Right lobe of liver (tissue), 6 donors: Measurements from ENCODE around the gene CSF1R. TPM values are rescaled to one million over a fixed set of nuclear protein-coding genes. Genes with fewer than 3 reads are reported as not detected.

Experiments
- ATAC-seq, 4 donors: fragments of 200-7000 bp; cut with Tn5 transposase; one replicate each; pipeline ENCODE4 v1.9.1; 2020; ENCODE audit warnings: mild to moderate bottlenecking in 4 of 4, moderate library complexity in 4 of 4
- DNase-seq, 3 donors: peaks; one replicate each; pipeline ENCODE4 v3.0.0-alpha.2; 2020
- H3K27ac ChIP-seq, 3 donors: fragments of 200-600 bp; one replicate each; pipeline ENCODE4 v1.8.0; 2022
- H3K27me3 ChIP-seq, 2 donors: fragments of 200-600 bp; one replicate each; pipeline ENCODE4 v1.8.0; 2022
- H3K36me3 ChIP-seq, 4 donors: fragments of 200-600 bp; sonication (generic) in 1 of 4; one replicate each; pipeline versions ENCODE4 v1.5.1 to v1.8.0; 2017 to 2022; ENCODE audit warnings: control low read depth in 1 of 4
- H3K4me1 ChIP-seq, 4 donors: fragments of 200-600 bp; sonication (generic) in 1 of 4; one replicate each; pipeline versions ENCODE4 v1.5.1 to v1.8.0; 2017 to 2022; ENCODE audit warnings: control low read depth in 1 of 4
- H3K4me3 ChIP-seq, 3 donors: fragments of 200-600 bp; one replicate each; pipeline ENCODE4 v1.8.0; 2022
- H3K9me3 ChIP-seq, 4 donors: fragments of 200-600 bp; sonication (generic) in 1 of 4; one replicate each; pipeline versions ENCODE4 v1.5.1 to v1.8.0; 2017 to 2022; ENCODE audit warnings: control low read depth in 1 of 4
- CTCF ChIP-seq, 4 donors: fragments of 200-600 bp in 3 of 4; fragments of 450-650 bp in 1 of 4; IDR thresholded peaks; one replicate each; pipeline versions ENCODE4 v1.5.1 to v1.8.0; 2016 to 2022; ENCODE audit warnings: antibody characterized with exemption in 4 of 4, mild to moderate bottlenecking in 2 of 4
- POLR2A ChIP-seq: fragments of 450-650 bp; IDR thresholded peaks from one replicate; pipeline ENCODE4 v1.6.1; 2017; ENCODE audit warnings: antibody characterized with exemption, mild to moderate bottlenecking
- WGBS: methylation state at CpG from one replicate; pipeline ENCODE4 v1.1.6; 2018; ENCODE audit warnings: low coverage, low lambda C conversion rate; ENCODE audit not compliant: insufficient coverage; ENCODE audit errors: missing lambda C conversion rate; 5-methylcytosine and 5-hydroxymethylcytosine counted together
- intact Hi-C, 2 donors: fragments of 100-400 bp; cut with DNase I; formaldehyde crosslinking; loops; one replicate each; pipeline versions ENCODE4 v1.11.2 to v1.14.1; 2022
- total RNA-seq, 6 experiments: library from RNA; depleted of rRNA in 2 of 6; stranded (reverse); fragments of >200 nt in 2 of 6; fragmentation: NEBNext Ultra II Directional in 3 of 6; extraction: Animal tissue kit (Norgen Biotek cat#: 25700) in 3 of 6; gene quantifications; one replicate each; pipeline versions ENCODE4 v1.1.0 to v1.2.4, GENCODE V29; 2016 to 2023
- donor health status: DM: no; HTN: yes; CAD: no.
- donor health status: DM: no; HTN: no; CAD: no.
- donor health status: DM: no; HTN: no; CAD: no.
- donor health status: DM: no; HTN: yes; CAD: no.
- donor health status: DM: no; HTN: yes; CAD: no.

CSF1R gene
- total RNA-seq, 6 experiments from 2014 or later: 13.0 to 45.1 (median 16.3) TPM

- H3K27me3 ChIP-seq: no peaks in the 10 kb centered on the region
- 95% methylated on average over 6 of the region's 6 CpGs for WGBS
- ATAC-seq (peak in 1 of 4 donors; percentile 37), DNase-seq (no peak)
- no peak for TF ChIP-seq POLR2A
- no peak for TF ChIP-seq CTCF (IDR thresholded peaks at IDR 0.05)
- intact Hi-C loops: no loop called here
- no peaks in the 10 kb centered on the region for H3K9me3 ChIP-seq
- H3K4me3 ChIP-seq: no peak overlapping the region
- peaks cover 6 to 86% (median 44%) of the 10 kb centered on the region in 4 donors for H3K36me3 ChIP-seq
- H3K4me1 ChIP-seq: no peaks in the 10 kb centered on the region
- no peak overlapping the region for H3K27ac ChIP-seq
Measured at GRCh38 chr5:150046031-150046430, 40.3 kb downstream of the CSF1R start.

- Histone ChIP-seq H3K4me1 (no peaks in the 10 kb centered on the region), H3K27me3 (no peaks in the 10 kb centered on the region), H3K36me3 (peaks cover 6 to 86% (median 45%) of the 10 kb centered on the region in 4 donors), H3K4me3 (no peak overlapping the region), H3K27ac (no peak overlapping the region), H3K9me3 (no peaks in the 10 kb centered on the region)
- no peak for DNase-seq
- WGBS: 100% methylated on average over 2 of the region's 6 CpGs
- TF ChIP-seq POLR2A: no peak
- no peak for TF ChIP-seq CTCF (IDR thresholded peaks at IDR 0.05)
- ATAC-seq: no peak
- intact Hi-C loops: no loop called here
Measured at GRCh38 chr5:150045549-150045948, 40.8 kb downstream of the CSF1R start.

GRCh38 chr5:150044712-150045111, 41.6 kb downstream of the CSF1R start:
- 88% methylated on average over 7 of the region's 7 CpGs for WGBS
- no peaks in the 10 kb centered on the region for H3K27me3 ChIP-seq

GRCh38 chr5:150044329-150044681, 42.0 kb downstream of the CSF1R start:
- intact Hi-C loops: no loop called here
- Histone ChIP-seq H3K27ac (no peak overlapping the region), H3K4me3 (no peak overlapping the region), H3K36me3 (peaks cover 6 to 86% (median 42%) of the 10 kb centered on the region in 4 donors), H3K27me3 (no peaks in the 10 kb centered on the region), H3K4me1 (no peaks in the 10 kb centered on the region), H3K9me3 (no peaks in the 10 kb centered on the region)
- DNase-seq: no peak
- TF ChIP-seq POLR2A (no peak), CTCF (IDR thresholded peaks at IDR 0.05) (no peak)
- no peak for ATAC-seq

More at GRCh38 chr5:150044712-150045111, 41.6 kb downstream of the CSF1R start:
- TF ChIP-seq POLR2A (no peak), CTCF (IDR thresholded peaks at IDR 0.05) (no peak)
- H3K36me3 ChIP-seq: peaks cover 6 to 86% (median 43%) of the 10 kb centered on the region in 4 donors
- H3K27ac ChIP-seq: no peak overlapping the region
- intact Hi-C loops: no loop called here
- ATAC-seq (no peak), DNase-seq (no peak)
- H3K9me3 ChIP-seq: no peaks in the 10 kb centered on the region
- no peaks in the 10 kb centered on the region for H3K4me1 ChIP-seq
- H3K4me3 ChIP-seq: no peak overlapping the region

- Histone ChIP-seq H3K36me3 (peaks cover 6 to 87% (median 40%) of the 10 kb centered on the region in 4 donors), H3K4me1 (no peaks in the 10 kb centered on the region), H3K27ac (no peak overlapping the region), H3K4me3 (no peak overlapping the region), H3K9me3 (no peaks in the 10 kb centered on the region), H3K27me3 (no peaks in the 10 kb centered on the region)
- ATAC-seq: no peak
- 69% methylated on average over 4 of the region's 4 CpGs for WGBS
- intact Hi-C loops: no loop called here
- TF ChIP-seq CTCF (IDR thresholded peaks at IDR 0.05): no peak
- no peak for TF ChIP-seq POLR2A
- no peak for DNase-seq
Measured at GRCh38 chr5:150043657-150044328, 42.6 kb downstream of the CSF1R start.
